ENCODE data around the gene DNER.
"Not testable (repeated sequence)": the region's sequence is repeated elsewhere in the genome, so short reads cannot be mapped to it uniquely, and the experiment has no call there.

The DNER gene

DNA sequence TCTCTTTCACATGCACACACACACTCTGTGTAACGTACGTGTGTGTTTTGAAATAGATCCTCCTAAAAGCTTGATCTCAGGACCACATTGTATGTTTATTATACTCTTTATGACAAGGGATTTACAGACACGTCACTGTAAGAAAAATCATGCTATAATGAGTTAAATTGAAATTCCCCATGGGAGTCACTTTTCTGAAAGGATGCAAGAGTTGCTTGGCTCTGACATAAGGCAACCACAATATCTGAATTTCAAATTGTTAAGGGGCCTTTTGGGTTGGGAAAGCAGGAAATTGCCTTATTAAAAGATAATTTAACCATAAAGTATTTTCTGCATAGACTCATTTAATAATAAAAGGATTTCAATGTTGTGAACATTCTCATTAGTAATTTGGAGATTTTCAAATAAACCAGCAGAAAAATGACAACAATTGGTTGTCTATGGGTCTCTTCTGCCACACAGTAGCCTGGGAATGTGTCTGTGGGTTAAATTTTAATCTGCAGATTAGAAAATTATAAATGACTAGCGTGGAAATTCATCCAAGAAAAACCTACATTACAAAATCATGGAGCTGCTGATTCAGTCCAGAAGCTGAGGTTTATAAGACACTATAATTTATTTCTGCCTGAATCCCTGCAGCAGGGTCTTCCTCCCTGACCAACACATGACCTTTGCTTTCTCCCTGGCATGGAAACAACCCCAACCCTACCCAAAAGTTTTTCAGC, 367.4 kb downstream of the DNER start:
- TF ChIP-seq, protein P1, sequence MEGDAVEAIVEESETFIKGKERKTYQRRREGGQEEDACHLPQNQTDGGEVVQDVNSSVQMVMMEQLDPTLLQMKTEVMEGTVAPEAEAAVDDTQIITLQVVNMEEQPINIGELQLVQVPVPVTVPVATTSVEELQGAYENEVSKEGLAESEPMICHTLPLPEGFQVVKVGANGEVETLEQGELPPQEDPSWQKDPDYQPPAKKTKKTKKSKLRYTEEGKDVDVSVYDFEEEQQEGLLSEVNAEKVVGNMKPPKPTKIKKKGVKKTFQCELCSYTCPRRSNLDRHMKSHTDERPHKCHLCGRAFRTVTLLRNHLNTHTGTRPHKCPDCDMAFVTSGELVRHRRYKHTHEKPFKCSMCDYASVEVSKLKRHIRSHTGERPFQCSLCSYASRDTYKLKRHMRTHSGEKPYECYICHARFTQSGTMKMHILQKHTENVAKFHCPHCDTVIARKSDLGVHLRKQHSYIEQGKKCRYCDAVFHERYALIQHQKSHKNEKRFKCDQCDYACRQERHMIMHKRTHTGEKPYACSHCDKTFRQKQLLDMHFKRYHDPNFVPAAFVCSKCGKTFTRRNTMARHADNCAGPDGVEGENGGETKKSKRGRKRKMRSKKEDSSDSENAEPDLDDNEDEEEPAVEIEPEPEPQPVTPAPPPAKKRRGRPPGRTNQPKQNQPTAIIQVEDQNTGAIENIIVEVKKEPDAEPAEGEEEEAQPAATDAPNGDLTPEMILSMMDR (IDR thresholded peaks at IDR 0.05; ENCODE audit: borderline replicate concordance, insufficient read depth, low read depth, low read length), result no peak
- H3K4me3 ChIP-seq (ENCODE audit: low read depth, low read length), result no peak overlapping the region

DNA sequence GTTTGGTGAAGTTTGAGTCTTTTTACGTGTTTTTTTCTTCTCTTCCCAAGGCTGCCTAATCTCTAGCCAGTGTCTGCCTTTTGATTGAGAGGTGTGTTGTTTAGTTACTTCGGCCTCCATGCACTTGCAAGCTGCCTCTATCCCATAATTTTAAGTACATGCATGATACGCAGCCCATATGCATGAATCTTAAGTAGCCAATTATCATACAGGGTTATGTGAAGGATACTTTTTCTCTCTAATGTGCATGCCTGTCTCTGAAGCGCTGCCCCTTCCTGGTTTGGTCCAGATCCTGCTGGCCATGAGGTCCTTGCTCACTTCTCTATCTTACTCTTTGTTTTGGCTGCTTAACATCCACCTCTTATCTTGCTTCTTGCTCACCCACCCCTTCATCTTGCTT, 369.4 kb downstream of the DNER start:
- H3K4me3 ChIP-seq (ENCODE audit: low read depth, low read length), result no peak overlapping the region
- TF ChIP-seq, protein P1 (IDR thresholded peaks at IDR 0.05; ENCODE audit: borderline replicate concordance, insufficient read depth, low read depth, low read length), result no peak

DNA sequence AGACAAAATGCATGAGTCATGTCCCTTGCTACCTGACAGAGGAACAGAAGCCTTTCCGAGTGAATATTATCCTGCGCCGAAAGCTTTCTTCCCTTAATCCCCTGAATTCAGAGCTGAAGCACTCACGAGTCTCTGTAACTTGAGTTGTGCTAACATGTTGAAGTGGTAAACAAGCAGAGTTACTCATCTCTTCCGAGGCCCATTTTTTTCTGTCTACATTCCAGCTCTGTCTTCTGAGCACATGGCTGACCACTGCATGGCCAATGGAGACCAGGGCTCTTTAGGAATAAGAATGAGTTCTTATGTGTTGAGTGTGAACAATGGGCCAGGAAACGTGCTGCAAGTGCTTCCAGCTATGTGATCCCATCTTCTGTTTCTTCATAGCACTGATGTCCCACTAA, 370.2 kb downstream of the DNER start:
- no peak overlapping the region for H3K4me3 ChIP-seq (ENCODE audit: low read depth, low read length)
- TF ChIP-seq, protein P1 (IDR thresholded peaks at IDR 0.05; ENCODE audit: borderline replicate concordance, insufficient read depth, low read depth, low read length), result no peak

DNA sequence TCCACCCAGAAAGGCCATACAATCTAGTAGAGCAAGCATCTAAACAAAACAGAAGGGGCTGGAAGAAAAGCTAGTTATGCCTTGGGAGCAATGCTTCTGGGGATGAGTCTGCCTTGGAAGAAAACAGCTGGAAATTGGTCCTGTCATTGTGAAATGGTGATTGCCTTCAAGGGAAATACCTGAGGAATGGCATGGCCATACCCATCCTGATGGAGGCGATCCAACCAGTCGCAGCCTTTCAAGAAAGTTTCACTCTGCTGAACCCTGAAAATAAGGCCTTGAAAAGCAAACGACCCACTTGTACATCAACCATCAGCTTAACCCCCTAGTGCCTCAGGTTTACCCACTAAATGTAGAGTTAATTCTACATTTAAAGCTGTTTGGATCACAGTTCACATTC, 370.7 kb downstream of the DNER start:
- no peak overlapping the region for H3K4me3 ChIP-seq (ENCODE audit: low read depth, low read length)
- TF ChIP-seq, protein P1 (IDR thresholded peaks at IDR 0.05; ENCODE audit: borderline replicate concordance, insufficient read depth, low read depth, low read length), result no peak

DNA sequence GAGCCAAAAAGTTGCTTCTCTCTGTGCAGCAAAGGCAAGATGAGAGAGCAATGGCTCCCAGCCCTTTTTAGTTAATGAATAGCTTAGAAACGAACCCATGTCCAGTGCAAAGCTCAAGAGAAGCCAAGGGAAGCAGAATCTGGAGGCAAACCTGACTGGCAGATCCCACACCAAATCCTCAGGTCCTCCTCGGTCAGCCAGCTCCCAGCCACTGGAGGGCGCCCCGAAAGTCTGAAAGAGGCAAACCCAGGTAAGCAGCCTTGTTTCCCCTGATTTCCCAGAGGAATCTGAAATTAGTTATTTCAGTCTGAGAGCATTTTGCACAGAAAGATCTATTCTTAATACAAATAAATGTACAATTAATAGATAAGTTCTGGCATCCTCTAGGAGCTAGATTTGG, 372.0 kb downstream of the DNER start:
- H3K4me3 ChIP-seq (ENCODE audit: low read depth, low read length), result no peak overlapping the region
- TF ChIP-seq, protein P1 (IDR thresholded peaks at IDR 0.05; ENCODE audit: borderline replicate concordance, insufficient read depth, low read depth, low read length), result peak; percentile 60

DNA sequence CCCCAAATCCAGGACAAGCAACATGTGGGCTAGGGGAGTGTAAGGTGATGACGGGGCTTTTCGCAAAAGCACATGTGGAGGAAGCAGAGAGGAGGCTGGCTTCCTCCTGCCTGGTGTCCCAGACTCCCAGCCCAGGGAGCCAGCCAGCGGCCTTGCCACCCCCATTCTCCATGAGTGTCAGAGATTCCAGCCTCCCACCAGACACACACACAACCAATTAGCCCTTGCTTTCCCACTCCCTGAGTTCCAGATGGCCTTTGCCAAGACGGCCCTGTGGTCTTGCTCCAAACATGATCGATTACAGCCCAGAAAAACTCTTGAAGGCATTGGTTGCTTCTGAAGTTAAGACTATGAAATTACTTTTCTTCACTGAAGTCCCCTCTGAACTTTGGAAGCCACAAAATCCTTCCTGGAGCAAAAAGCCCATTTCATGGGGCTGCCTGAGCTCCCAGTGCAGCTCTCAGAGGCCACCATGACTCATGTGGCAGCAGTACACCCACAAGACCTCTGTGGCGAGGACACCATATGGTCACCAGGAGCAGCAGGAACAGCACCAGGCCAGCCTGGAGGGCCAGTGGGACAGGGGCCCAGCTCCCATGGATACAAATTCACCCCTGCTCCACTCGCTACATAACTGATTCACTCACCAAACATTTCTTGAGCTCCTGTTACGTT, 374.1 kb downstream of the DNER start:
- no peak overlapping the region for H3K4me3 ChIP-seq (ENCODE audit: low read depth, low read length)
- TF ChIP-seq, protein P1 (IDR thresholded peaks at IDR 0.05; ENCODE audit: borderline replicate concordance, insufficient read depth, low read depth, low read length), result no peak

DNA sequence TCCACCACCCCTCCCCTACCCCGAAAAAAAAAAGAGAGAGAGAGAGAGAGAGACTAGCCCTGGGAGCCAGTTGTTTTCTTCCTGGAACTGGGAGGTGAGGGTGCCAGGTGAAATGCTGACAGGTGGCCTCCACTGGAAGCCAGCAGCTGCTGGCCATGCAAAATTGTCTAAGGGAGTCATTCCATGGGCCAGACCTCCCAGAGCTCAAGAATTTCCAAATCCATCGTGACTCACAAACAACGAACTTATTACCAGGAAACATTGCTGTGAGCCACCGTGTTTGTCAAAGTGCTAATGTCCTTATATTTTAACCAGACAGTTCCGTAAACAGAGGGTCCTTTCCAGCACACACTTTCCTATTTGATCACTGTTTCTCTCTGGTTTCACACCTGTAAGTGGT, 374.7 kb downstream of the DNER start:
- TF ChIP-seq, protein P1 (IDR thresholded peaks at IDR 0.05; ENCODE audit: borderline replicate concordance, insufficient read depth, low read depth, low read length), result no peak
- H3K4me3 ChIP-seq (ENCODE audit: low read depth, low read length), result no peak overlapping the region

DNA sequence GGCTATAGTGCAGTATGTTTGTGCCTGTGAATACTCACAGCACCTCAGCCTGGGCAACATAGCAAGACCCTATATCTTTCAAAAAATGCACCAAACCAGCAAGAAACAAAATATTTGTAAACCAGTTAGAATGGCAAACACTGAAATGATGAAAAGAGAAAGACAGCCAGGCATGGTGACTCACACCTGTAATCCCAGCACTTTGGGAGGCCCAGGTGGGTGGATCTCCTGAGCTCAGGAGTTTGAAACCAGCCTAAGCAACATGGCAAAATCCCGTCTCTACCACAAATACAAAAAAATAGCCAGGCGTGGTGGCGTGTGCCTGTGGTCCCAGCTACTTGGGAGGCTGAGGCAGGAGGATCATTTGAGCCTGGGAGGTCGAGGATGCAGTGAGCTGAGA, 375.2 kb downstream of the DNER start:
- not testable (repeated sequence) for H3K4me3 ChIP-seq (ENCODE audit: low read depth, low read length)
